HG03460 (cell line): ENCODE results near the gene STK32A.

Experiments
- ATAC-seq: cut with Tn5 transposase; IDR thresholded peaks from one replicate; pipeline ENCODE4 v1.9.1; 2021; ENCODE audit not compliant: unreplicated experiment

STK32A gene

GRCh38 chr5:147413266-147413665 lies 178.4 kb downstream of the STK32A start:
- no peak for ATAC-seq

- ATAC-seq, result no peak
Measured at GRCh38 chr5:147415651-147416050, 180.8 kb downstream of the STK32A start.

DNA sequence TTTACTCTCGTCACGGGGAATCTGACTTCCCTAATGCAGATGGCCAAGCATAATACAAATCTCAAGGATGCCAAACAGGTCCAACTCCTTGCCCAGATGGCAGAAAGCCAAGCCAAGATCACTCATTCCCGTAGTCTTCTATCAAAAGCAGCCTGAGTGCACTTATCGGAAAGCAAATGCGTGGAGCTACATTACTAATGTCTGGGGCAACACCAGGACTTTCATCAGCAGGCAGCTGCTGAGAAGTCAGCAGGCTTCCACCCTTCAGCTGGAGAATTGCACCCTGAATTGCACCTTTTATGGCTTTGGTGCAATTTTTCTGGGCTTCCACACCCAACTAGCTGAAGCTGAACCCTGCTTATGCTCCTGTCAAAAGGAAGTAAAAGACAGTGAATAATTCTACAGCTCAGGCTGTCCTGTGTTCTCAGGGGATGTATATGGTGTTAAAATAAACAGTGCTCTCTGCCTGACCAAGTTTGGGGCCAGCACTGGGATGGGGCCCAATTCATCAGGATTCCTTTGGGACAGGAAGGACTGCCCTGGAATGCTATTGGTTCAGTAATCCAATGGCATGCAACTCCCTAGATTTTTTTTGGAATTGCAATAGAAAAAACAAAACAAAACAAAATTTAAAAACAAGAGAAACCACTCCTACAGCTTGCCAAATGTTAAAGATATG lies 182.4 kb downstream of the STK32A start:
- no peak for ATAC-seq

- no peak for ATAC-seq
Measured at GRCh38 chr5:147418613-147419012, 183.8 kb downstream of the STK32A start.

- ATAC-seq, result no peak
Measured at GRCh38 chr5:147426640-147427327, 192.0 kb downstream of the STK32A start.

DNA sequence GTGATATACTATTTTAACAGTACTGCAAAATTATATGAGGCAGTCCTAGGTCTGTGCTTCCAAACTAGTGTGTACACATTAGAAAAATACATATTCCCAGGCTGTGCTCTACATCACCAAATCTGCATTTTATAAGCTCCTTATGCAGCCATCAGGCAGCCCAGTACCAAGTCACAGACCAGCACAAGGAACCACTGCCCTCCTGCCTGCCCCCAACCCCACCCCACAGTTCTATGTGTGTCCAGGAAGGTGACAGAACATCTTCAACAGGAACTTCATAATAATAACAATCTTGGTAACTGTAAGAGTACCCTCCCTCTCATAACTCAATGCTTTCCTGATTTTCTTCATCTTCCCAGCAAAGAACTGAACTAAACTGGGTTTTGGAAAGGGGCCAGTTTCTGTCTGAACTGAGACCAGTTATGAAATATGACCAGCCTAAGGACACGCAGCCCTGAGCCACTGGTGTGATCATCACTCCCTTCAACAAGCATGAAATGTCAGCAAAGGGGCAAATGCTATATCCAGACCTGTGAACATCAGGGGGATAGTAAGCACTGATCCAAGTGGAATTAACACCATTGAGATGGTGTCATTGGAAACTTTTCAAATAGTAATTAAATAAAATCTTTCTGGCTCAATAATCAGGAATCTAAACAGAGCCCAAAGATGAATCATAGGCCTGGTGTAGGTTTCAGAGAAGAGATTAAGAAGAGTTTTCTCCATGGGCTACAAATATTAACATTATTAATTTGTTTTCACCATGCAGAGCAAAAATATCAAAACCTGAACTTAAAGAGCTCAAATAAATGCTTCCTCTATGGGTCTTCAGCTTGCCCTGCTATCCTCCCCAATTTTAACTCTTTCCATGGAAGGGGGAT lies 192.9 kb downstream of the STK32A start:
- ATAC-seq, result no peak

DNA sequence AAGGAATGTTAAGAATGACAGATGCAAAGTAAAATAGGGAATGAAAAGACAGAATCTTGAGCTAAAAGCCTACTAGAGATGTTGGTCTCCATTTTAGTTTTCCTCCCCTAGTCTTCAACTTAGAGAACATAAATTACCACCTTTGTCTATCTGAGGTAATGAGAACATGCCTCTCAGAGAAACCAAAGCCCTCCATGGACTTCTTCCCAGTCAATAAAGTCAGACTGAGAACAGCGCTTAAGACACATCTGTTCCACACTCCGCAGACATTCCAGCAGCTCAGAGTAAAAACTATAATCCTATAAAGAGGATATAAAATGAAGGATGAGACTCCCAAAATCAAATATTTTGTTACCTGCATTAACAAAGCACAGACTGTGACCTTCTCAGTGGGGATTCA lies 195.8 kb downstream of the STK32A start:
- ATAC-seq, result no peak

DNA sequence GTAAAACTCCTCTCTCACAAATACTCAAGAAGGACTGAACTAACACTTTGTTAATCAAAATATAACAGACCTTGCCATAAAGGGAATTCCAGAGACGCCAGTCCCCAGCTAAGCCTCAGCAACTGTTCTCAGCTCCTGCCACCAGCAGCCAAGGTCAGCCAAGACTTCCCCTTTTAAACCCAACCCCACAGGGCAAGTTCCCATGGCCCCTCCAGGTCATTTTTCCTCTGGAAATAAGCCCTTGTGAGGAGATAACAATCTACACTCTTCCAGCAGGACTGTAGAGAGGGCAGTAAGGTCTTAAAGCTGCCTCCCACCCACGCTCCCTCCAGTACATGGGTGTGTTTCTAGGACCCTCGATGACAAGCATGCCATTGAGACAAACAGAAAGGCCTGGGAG lies 196.8 kb downstream of the STK32A start:
- ATAC-seq, result no peak

GRCh38 chr5:147432323-147432722 lies 197.5 kb downstream of the STK32A start:
- no peak for ATAC-seq

DNA sequence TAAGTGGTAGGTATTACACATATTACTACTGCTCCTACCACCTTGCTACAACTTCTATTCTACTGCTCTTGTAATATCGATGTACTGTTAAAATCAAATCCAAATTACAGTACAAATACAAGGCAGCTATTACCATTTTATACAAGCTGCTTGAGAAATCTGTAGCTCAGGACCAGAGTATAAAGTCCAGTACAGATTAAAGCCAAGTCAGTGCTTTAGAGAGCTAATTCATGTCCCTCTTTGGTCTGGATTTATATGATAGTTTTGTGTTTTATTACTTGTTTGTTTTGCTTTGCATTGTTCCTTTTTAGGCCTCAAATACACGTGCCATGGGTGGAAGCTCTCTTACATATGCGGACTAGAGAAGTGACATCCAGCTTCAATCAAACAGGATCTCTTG lies 199.2 kb downstream of the STK32A start:
- no peak for ATAC-seq

- no peak for ATAC-seq
Measured at GRCh38 chr5:147436596-147436995, 201.8 kb downstream of the STK32A start.

- no peak for ATAC-seq
Measured at GRCh38 chr5:147437161-147437596, 202.4 kb downstream of the STK32A start.
